ENCODE results near the gene ARNT2.

DNA sequence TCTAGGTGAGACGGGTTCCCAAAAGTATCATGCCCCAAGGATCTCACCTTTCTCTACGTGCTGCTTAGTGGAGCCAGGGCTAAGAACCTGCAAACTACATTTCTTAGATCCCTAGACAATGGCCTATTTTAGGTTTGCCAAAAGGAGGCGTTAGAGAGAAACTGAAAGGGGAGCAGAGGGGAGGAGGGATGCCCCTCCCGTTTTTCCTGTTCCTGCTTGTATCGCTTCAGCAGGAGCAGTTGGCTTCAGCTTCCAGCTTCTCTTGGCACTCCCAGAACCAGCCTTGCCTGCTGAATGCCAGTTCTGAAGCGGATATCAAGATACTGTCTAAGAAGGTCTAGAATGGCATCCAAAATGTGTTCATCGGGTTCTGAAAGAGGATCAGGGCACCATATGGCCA lies 232.5 kb downstream of the ARNT2 start:
- TF ChIP-seq, protein P1, sequence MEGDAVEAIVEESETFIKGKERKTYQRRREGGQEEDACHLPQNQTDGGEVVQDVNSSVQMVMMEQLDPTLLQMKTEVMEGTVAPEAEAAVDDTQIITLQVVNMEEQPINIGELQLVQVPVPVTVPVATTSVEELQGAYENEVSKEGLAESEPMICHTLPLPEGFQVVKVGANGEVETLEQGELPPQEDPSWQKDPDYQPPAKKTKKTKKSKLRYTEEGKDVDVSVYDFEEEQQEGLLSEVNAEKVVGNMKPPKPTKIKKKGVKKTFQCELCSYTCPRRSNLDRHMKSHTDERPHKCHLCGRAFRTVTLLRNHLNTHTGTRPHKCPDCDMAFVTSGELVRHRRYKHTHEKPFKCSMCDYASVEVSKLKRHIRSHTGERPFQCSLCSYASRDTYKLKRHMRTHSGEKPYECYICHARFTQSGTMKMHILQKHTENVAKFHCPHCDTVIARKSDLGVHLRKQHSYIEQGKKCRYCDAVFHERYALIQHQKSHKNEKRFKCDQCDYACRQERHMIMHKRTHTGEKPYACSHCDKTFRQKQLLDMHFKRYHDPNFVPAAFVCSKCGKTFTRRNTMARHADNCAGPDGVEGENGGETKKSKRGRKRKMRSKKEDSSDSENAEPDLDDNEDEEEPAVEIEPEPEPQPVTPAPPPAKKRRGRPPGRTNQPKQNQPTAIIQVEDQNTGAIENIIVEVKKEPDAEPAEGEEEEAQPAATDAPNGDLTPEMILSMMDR (IDR thresholded peaks at IDR 0.05) = no peak
- no peak for TF ChIP-seq POLR2A (IDR thresholded peaks at IDR 0.05)

All from vagina (tissue), 2 donors.